ENCODE data around the gene CFD. TPM values are rescaled to one million over a fixed set of nuclear protein-coding genes. Genes with fewer than 3 reads are reported as not detected.
A peak's percentile ranks its signal among the peaks of the same experiment; 100 is the strongest.

CFD gene
- total and polyA plus RNA-seq, 10 of the 15 experiments (the other 5 are each of a cell fraction or from before 2014, with no cell fraction given) = 0.05 to 1.1 (median 0.38) TPM; not detected in 4

DNA sequence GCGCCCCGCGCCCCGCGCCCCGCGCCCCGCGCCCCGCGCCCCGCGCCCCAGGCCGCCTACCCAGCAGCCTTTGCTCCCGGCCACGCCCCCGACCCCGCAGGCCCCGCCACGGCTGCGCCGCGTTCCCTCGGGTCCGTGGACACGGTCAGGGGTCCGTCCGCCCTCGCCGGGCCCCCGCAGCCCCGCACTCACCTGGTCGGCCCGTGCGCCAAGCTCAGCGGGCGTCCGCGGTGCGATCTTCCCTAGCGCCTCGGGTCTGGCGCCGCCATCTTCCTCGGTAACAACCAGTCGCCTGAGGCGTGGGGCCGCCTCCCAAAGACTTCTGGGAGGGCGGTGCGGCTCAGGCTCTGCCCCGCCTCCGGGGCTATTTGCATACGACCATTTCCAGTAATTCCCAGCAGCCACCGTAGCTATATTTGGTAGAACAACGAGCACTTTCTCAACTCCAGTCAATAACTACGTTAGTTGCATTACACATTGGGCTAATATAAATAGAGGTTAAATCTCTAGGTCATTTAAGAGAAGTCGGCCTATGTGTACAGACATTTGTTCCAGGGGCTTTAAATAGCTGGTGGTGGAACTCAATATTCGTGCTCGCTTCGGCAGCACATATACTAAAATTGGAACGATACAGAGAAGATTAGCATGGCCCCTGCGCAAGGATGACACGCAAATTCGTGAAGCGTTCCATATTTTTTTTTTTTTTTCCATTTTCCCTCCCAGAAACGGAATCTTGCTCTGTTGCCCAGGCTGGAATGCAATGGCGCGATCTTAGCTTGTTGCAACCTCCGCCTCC is 33.6 kb downstream of the CFD start, which contains the start of the genes MED16 and RNU6-9 (continued):
- TF ChIP-seq, protein P1, sequence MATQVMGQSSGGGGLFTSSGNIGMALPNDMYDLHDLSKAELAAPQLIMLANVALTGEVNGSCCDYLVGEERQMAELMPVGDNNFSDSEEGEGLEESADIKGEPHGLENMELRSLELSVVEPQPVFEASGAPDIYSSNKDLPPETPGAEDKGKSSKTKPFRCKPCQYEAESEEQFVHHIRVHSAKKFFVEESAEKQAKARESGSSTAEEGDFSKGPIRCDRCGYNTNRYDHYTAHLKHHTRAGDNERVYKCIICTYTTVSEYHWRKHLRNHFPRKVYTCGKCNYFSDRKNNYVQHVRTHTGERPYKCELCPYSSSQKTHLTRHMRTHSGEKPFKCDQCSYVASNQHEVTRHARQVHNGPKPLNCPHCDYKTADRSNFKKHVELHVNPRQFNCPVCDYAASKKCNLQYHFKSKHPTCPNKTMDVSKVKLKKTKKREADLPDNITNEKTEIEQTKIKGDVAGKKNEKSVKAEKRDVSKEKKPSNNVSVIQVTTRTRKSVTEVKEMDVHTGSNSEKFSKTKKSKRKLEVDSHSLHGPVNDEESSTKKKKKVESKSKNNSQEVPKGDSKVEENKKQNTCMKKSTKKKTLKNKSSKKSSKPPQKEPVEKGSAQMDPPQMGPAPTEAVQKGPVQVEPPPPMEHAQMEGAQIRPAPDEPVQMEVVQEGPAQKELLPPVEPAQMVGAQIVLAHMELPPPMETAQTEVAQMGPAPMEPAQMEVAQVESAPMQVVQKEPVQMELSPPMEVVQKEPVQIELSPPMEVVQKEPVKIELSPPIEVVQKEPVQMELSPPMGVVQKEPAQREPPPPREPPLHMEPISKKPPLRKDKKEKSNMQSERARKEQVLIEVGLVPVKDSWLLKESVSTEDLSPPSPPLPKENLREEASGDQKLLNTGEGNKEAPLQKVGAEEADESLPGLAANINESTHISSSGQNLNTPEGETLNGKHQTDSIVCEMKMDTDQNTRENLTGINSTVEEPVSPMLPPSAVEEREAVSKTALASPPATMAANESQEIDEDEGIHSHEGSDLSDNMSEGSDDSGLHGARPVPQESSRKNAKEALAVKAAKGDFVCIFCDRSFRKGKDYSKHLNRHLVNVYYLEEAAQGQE (IDR thresholded peaks at IDR 0.05; ENCODE audit: low read depth, low read length) = 0 out of 2 replicates have a peak, but pooled peaks have one; percentile 13
- TF ChIP-seq RBBP5 (conservative IDR thresholded peaks at IDR 0.05) (0 out of 2 replicates have a peak, but pooled peaks have one; percentile 57), SIN3A (IDR thresholded peaks at IDR 0.05; ENCODE audit: low read depth, low read length) (0 out of 2 replicates have a peak, but pooled peaks have one; percentile 70), SKIL (IDR thresholded peaks at IDR 0.05; ENCODE audit: low read depth, poor library complexity, severe bottlenecking) (peak; percentile 90), POLR2A (IDR thresholded peaks at IDR 0.05; ENCODE audit: low read depth, low read length) (peak; percentile 89), RELA (IDR thresholded peaks at IDR 0.05; ENCODE audit: borderline replicate concordance, partially characterized antibody) (peak; percentile 48), NBN (IDR thresholded peaks at IDR 0.05) (peak; percentile 77; the same call in 1 of the 2 replicates), ASH2L (IDR thresholded peaks at IDR 0.05; ENCODE audit: borderline replicate concordance, low read depth) (peak; percentile 70; the same call in 1 of the 2 replicates), NR2F1 (conservative IDR thresholded peaks at IDR 0.05) (0 out of 2 replicates have a peak, but pooled peaks have one; percentile 37), RUNX3 (IDR thresholded peaks at IDR 0.05; ENCODE audit: low read length) (no peak), ZSCAN29 (IDR thresholded peaks at IDR 0.05) (peak; percentile 93), IKZF1 (conservative IDR thresholded peaks at IDR 0.05) (peak; percentile 39; the same call in 1 of the 2 replicates), YY1 (IDR thresholded peaks at IDR 0.05; ENCODE audit: low read depth, low read length) (peak; percentile 96), IKZF2 (IDR thresholded peaks at IDR 0.05) (peak; percentile 56 to 60), MYB (IDR thresholded peaks at IDR 0.05; ENCODE audit: borderline replicate concordance, low read depth, low read length) (no peak), RAD51 (IDR thresholded peaks at IDR 0.05) (no peak), BRCA1 (IDR thresholded peaks at IDR 0.05; ENCODE audit: low read depth, low read length) (no peak), BHLHE40 (IDR thresholded peaks at IDR 0.05; ENCODE audit: borderline replicate concordance in 1 of 2, low read depth in 2 of 2, low read length in 1 of 2) (peak; percentile 20 to 73; a peak in 2 of 4 replicates), STAT1 (conservative IDR thresholded peaks at IDR 0.05) (peak; percentile 82)
- TF ChIP-seq, protein P2, sequence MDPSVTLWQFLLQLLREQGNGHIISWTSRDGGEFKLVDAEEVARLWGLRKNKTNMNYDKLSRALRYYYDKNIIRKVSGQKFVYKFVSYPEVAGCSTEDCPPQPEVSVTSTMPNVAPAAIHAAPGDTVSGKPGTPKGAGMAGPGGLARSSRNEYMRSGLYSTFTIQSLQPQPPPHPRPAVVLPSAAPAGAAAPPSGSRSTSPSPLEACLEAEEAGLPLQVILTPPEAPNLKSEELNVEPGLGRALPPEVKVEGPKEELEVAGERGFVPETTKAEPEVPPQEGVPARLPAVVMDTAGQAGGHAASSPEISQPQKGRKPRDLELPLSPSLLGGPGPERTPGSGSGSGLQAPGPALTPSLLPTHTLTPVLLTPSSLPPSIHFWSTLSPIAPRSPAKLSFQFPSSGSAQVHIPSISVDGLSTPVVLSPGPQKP (IDR thresholded peaks at IDR 0.05; ENCODE audit: low read depth, low read length) = no peak
